Stimulated activated CD8-positive, alpha-beta memory T cell treated with anti-CD3 and anti-CD28 coated beads, Interleukin-15, amount 100 ng/mL, for 24 hours (primary cell): ENCODE results near the gene DDX18.
"Not testable (repeated sequence)": the region's sequence is repeated elsewhere in the genome, so short reads cannot be mapped to it uniquely, and the experiment has no call there.

Experiments used
- DNase-seq: peaks from one replicate; pipeline ENCODE4 v3.0.0-alpha.2; 2020; ENCODE audit warnings: low read depth

The DDX18 gene

GRCh38 chr2:117814417-117815264 lies at the start of gene DDX18:
DDX18 (plus strand) TSS chr2:117814691; CDS start chr2:117814778, 87 bp downstream.
- DNase-seq, result peak; percentile 81

- no peak for DNase-seq
Measured at GRCh38 chr2:117770730-117771129, 43.8 kb upstream of the DDX18 start.

GRCh38 chr2:117771969-117772630 lies 42.4 kb upstream of the DDX18 start:
- DNase-seq, result no peak

GRCh38 chr2:117774716-117775115 lies 39.8 kb upstream of the DDX18 start:
- DNase-seq, result no peak

GRCh38 chr2:117775703-117776219 lies 38.7 kb upstream of the DDX18 start:
- no peak for DNase-seq

- no peak for DNase-seq
Measured at GRCh38 chr2:117776888-117777287, 37.6 kb upstream of the DDX18 start.

GRCh38 chr2:117785740-117786139 lies 28.8 kb upstream of the DDX18 start:
- DNase-seq, result no peak

- DNase-seq, result no peak
Measured at GRCh38 chr2:117786520-117786919, 28.0 kb upstream of the DDX18 start.

- no peak for DNase-seq
Measured at GRCh38 chr2:117789505-117789904, 25.0 kb upstream of the DDX18 start.

GRCh38 chr2:117794668-117795067 lies 19.8 kb upstream of the DDX18 start:
- no peak for DNase-seq

GRCh38 chr2:117801826-117802225 lies 12.7 kb upstream of the DDX18 start:
- DNase-seq, result no peak

GRCh38 chr2:117803644-117804325 lies 10.7 kb upstream of the DDX18 start:
- not testable (repeated sequence) for DNase-seq

GRCh38 chr2:117812443-117812842 lies 2.0 kb upstream of the DDX18 start:
- no peak for DNase-seq

GRCh38 chr2:117815946-117816345 lies 1.5 kb downstream of the DDX18 start:
- no peak for DNase-seq

GRCh38 chr2:117818921-117819320 lies 4.4 kb downstream of the DDX18 start:
- no peak for DNase-seq

GRCh38 chr2:117820444-117820843 lies 6.0 kb downstream of the DDX18 start:
- no peak for DNase-seq

- DNase-seq, result no peak
Measured at GRCh38 chr2:117825437-117825836, 10.9 kb downstream of the DDX18 start.

- not testable (repeated sequence) for DNase-seq
Measured at GRCh38 chr2:117827464-117827863, 13.0 kb downstream of the DDX18 start.

- DNase-seq, result no peak
Measured at GRCh38 chr2:117828870-117829269, 14.4 kb downstream of the DDX18 start.

GRCh38 chr2:117832332-117832731 lies 17.8 kb downstream of the DDX18 start:
- DNase-seq, result no peak

GRCh38 chr2:117832905-117833613 lies 18.6 kb downstream of the DDX18 start:
- DNase-seq, result no peak

- DNase-seq, result no peak
Measured at GRCh38 chr2:117833911-117834310, 19.4 kb downstream of the DDX18 start.
